ENCODE results near the gene SYNDIG1.

The SYNDIG1 gene

DNA sequence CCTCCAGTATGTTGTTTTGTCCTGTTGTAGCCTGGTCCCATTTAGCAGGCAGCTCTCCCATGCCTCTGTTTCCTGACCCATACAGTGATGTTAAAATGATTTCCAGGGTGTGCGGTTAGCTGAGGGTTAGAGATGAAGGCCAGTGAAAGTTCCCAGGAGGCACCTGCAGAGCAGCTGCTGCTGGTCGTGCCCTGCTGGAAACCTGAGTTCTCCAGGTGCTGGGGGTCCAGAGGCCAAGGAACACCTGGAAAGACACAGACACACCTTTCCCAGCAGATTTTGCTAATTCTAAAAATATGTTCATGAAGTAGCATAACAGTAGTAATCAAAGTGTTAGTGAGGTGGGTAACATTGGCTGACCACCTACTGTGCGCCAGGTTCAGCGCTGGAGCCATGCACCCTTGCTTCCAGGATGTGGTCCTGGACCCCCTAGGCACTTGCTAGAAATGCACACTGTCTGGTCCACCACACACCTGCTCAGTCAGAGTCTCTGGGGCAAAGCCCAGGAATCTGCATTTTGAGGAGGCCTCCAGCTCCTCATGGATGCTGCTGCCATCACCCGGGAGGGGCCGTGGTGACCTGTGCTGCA is 118.7 kb downstream of the SYNDIG1 start:
- DNase-seq, result no peak

- DNase-seq, result no peak
These were observed 119.4 kb downstream of the SYNDIG1 start for GRCh38 chr20:24588725-24589340.

DNA sequence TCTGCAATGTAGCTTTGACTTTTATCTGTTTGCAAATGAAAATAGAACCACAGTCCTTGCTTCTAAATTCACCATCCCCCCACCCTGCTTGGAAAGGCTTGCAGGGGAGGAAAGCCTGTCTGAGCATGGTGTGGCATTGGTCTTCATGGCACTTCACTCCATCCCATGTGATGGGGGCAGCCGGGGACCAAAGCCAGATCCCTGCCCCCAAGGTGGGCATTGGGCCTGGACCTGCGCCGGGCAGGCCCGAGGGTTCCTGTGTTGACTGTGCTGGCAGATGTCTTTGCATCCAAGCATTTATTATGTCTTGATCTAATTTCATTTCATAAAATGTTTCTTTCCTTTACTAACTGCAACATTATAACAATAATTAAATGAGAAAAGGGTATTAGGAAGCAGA is 120.0 kb downstream of the SYNDIG1 start:
- no peak for DNase-seq

DNA sequence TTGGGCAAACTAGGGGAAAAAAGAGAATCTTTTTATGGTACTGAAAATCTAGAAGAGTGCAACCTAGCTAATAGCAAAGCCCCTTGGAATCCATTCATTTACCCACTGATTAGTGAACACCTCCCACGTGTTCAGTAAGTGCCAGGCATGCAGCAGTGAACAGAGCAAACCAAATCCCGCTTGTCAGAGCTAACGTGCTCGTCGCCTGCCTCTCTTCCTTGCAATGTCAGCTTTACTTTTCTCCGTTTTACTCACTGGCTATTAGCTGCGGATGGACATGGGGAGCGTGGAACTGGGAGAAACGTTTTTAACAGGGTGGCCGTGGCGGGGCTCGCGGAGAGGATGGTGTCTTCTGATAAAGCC is 120.4 kb downstream of the SYNDIG1 start:
- DNase-seq, result no peak

GRCh38 chr20:24590178-24590982 is 121.0 kb downstream of the SYNDIG1 start:
- no peak for DNase-seq

- no peak for DNase-seq
These were observed 127.6 kb downstream of the SYNDIG1 start for GRCh38 chr20:24597051-24597450.

DNA sequence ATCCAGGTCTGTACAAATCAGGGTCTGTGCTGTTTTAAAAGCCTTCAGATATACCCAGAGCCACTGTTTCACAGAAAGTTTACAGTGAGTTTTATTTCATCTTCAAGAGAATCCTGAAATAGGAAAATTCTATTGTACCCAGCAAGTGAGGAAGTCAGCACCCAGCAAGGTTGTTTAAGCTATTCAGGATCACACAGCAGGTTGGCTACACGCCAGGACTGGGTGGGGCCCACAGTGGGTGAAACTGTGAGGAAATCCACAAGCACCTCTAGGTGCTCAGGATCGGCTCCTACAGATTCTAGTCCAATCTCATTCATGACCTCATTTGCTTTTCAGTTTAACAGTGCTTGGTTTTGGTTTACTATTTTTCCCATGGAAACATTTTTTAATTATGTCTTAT is 128.9 kb downstream of the SYNDIG1 start:
- no peak for DNase-seq

GRCh38 chr20:24598996-24599395 is 129.6 kb downstream of the SYNDIG1 start:
- DNase-seq, result no peak

- DNase-seq, result no peak
These were observed 130.6 kb downstream of the SYNDIG1 start for GRCh38 chr20:24600012-24600411.

- DNase-seq, result no peak
These were observed 134.0 kb downstream of the SYNDIG1 start for GRCh38 chr20:24603454-24603853.

GRCh38 chr20:24604966-24605665 is 135.7 kb downstream of the SYNDIG1 start:
- no peak for DNase-seq

DNA sequence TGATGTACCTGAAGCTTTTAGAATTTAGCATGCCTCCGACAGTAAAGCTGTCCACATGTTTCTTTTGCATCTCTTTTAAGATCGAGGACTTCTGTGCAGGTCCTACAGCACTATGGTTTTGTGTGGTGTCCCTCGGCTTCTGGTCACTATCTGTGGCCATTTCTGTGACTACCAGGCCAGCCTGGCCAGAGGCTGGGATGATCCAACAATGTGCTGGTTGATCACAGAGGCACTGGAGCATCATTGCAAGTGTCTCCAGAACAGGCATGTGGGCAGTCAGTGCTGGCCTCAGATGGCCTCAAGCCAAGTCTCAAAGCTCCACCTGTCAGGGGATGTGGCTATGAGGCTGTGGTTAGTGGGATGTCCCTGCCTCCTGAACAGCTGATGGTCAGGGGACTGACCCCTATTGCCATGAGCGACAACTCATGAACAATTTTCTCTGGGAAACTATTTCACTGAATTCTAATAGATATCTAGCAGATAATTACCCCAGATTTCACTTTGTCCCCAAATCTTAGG is 136.6 kb downstream of the SYNDIG1 start:
- no peak for DNase-seq

DNA sequence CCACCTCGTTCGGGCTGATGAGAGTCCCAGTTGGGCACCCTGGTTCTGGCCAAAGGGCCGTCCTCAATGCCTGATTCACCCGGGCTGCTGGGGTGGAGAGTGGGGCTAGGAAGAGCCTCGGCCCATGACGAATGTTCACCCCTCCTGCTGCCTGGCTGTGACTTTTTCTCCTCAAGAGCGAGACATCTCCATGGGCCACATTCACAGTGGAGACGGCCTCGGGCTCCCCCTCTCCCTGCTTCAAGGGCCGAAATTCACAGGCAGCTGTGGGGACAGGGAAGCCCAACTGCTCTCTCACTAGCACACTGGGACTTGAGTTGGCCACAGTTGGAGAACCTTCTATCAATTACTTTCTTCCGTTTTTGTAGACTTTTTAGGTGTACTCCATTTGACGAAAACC is 138.0 kb downstream of the SYNDIG1 start:
- DNase-seq, result no peak

DNA sequence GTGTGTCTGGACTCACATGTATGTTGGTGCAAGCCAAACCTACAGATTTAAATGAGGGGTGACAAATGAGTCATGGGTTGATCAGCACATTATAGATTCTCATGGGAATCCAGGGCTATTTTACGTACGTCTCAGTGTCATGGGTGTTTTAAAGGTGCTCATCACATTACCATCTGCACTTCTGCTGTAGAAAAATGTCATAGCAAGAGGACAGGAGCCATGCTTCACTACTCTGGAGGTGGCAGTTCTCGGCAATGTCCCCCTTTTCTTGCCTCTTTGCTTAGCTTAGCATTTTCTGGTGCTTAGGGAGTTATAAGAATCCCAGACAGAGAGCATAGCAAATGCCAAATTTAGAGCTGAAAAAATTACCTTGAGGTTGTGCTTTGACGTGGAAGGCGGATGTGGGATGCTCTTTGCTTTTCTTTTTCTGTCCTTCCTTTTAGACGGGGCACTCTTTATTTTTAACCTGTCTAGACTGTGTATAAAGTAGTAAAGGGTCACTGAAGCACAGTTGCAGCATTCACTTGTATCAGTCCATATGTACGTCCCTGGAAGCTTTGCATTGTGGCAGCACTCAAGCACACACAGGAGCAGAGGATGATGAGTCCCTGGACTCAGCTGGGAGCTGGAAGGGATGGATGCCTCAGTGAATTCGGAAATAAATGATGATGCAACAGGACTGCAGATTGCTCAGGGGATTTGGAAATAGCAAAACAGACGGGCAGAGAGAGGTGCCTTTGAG is 139.7 kb downstream of the SYNDIG1 start:
- DNase-seq, result no peak

DNA sequence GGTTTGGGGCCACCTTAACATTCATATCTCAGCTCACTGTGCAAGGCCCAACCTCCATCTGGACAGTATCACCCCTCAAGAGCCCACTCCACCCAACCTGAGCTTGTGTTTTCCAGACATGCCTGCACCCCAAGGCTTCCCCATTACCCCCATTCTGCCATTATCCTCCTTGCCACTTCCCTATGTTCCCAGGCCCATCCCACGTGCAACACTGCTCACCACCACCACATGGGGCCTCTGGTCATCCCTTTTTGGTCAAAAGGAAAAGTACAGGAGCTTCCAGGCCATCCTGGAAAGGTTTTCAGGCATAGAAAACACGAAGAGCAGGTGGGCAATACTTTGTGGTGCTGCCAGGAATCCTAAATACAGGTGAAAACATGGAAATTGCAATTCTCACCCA is 140.3 kb downstream of the SYNDIG1 start:
- DNase-seq, result no peak

- no peak for DNase-seq
These were observed 141.1 kb downstream of the SYNDIG1 start for GRCh38 chr20:24610341-24611115.

DNA sequence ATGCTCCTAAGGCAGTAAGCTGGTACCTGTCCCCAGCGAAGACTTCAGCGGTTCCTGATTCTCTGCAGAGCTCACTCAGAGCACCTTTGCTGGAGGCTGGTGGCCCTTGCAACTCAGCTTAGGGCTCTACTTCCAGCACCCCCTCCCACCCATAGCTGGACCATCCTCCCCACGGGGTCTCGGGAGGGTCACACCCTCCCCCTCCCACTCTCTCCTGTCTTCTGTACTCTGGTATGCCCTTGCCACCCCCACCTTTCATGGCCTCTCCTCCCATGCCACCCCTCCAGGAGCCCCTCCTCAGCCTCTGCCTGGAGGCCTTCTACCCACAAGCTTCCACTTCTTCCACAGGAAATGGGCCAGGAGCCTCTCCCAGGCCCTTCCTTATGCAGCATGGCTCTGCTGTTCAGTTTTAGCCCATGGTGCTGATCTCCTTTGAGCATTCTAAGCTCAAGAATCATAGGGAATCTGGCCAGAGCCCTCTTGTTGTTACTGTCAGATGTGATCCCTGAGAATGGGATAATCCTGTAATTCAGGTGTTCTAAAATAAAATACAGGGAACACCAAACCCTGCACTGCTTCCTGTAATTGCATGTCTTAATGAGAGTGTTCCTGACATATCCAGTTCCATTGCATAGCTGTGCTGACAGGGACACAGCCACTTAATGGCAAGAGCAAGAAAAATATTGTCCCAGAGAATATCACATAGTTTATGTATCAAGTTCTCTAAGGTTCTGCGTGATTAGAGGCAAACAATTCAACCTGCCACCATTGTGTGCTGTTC is 142.1 kb downstream of the SYNDIG1 start:
- no peak for DNase-seq

DNA sequence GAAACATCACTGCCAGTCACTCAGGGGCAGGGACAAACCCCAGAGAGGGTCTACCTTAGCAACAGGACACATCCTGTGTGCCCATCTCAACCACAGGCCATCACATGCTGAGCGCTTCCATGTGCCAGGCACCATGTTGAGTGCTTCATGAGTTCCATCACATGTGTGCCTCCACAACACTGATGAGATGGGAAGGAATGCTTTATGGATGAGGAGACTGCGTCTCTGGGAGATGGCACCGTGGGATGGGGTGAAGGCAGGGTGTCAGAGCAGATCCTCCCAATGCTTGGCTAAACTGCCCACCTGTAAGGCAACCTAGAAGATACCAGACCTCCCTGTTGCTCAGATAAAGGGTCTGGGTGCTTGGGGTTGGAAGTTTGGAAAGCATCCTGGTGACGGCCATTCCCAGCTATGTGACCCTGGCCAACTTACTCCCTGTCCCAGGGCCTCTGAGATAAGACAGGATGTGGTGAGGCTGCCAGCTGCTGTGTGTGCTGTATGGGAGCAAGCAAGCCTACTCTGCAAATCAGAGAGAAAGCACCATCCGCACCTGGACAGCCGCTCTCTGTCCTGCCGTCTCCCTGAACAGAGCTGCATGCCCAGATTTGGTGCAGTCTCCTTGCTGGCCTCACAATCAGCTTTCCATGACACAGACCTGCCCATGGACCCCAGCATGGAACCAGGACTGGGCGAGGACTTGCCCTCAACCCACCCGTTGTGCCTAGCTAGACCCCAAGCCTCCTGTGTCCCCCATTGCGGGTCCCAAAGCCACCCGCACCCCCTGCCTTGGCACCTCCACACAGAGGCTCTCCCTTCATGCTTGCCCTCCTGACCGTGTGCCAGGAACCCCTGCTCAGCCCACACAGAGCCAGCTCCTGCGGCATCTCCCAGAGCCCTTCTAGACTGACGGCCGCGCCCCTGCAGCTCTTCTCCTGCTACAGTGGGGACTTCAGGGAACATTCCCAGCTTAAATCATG is 143.7 kb downstream of the SYNDIG1 start:
- DNase-seq, result peak; percentile 27

GRCh38 chr20:24614341-24614740 is 144.9 kb downstream of the SYNDIG1 start:
- DNase-seq, result no peak

DNA sequence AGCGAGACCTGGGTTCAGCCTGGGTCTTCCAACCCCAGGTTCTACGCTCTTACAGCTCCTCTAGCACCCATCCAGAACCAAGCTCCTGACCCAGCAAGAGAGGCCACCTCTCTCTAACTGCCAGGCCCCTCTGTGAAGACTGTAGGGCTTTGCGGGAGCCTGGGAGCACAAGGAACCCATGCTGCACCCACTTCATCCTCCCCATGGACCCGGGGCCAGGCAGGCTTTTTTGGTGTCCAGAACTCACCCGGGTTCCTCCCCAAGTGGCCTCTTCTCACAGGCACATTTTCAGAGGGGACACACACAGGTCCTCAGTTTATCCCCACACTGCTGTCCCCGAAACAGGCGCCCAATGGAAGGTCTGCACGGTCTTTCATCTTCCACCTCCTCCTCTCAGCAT is 145.9 kb downstream of the SYNDIG1 start:
- DNase-seq, result no peak
